GM21576 (cell line): Measurements from ENCODE around the gene ACSS1.

Experiments
- ATAC-seq: cut with Tn5 transposase; IDR thresholded peaks from one replicate; pipeline ENCODE4 v1.9.1; 2021; ENCODE audit warnings: mild to moderate bottlenecking, moderate library complexity; ENCODE audit not compliant: unreplicated experiment

ACSS1 gene

DNA sequence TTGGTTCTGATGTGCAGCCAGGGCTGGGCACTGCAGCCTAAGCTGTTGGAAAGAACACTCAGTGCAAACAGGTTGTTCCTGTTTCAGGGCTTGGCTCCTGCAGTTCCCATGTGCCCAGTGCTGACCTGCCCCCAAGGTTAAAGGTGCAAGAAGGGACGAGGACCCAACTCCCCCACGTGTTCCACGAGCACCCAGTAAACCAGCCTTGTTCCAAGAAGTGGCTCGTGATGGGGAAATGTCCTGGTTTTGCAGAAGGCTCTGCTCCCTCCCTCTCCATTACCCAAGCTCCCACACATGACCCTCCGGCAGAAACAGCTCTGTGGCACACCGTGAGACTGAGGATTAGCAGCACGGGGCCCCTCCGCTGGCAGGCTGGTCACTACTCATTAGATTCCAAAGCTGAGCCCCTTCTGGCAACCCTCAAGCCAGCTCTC lies 9.4 kb downstream of the ACSS1 start:
- ATAC-seq = no peak

- no peak for ATAC-seq
Observed at GRCh38 chr20:25047766-25048165, 10.2 kb downstream of the ACSS1 start.

DNA sequence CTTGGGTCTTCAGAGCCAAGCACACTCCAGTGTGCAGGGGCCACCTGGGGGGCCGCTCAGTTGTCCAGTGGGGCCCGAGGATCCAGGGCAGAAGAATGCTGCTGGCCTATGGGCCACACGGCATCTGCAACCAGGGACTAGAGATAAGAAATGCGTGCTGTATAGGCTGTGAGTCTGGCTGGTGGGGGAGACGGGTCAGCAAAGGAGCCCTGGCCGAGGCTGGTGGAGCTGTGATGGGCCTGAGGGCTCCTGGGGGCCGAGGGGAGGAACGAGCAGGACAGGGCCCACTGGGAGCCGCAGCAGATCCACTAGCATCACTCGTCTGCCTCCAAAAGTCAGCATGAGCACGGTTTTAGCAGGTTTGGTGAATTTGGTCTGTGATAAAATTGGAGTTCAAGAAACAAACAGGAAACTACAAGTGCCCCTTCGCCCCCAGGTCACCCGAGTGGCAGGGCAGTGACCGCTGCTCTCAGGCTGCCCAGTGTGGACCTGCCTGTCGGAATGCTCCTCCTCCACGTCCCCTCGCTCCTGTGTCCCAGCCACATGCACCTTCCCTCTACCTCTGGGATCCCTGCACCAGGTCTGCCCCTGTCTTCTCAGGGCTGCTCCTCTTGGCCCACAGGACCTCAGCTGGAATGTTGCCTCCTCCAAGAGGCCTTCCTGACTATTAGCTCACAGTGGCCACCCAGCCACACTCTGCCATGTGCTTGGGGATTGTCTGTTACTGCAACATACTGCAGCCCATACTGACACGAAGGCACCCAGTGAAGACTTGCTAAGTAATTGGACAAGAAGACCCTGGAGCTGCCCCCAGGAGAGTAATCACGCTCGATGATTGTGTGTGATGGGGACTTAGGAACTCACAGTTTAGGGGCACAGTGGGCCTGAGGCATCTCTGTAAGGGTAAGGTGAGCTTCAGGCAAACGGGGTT lies 10.9 kb downstream of the ACSS1 start:
- no peak for ATAC-seq

GRCh38 chr20:25046181-25046641 lies 11.7 kb downstream of the ACSS1 start:
- ATAC-seq = no peak

GRCh38 chr20:25045343-25045712 lies 12.6 kb downstream of the ACSS1 start:
- ATAC-seq = no peak

DNA sequence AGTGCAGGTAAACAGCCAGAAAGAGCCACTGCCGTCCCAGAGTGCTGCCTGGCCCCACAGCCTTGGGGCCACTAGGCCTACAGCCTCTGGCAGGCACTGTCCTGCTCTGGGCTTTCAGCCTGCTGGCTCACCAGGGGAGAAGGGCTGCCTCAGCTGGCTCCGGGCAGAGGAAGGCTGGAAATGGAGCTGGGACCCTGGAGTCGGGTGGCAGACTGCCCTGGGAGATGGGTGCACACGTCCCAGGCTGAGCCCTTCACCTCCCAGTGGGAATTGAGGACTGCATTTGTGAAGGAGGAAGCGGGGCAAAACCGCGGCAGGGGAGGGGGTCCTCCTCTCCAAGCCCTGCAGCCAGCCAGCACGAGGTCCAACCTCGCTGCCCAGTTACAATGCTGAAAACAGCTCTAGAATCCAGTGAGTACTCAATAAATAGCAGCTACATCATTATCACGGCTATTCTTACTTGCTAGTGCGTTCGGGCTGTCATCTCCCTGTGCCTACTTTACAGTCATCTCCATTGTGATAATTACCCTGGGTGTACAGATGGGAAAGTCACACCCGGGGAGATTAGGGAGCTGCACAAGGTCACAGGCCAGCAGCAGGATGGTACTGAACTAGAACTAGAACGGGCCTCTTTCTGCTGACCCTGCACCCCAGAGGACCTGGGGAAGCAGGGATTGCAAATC lies 13.1 kb downstream of the ACSS1 start:
- ATAC-seq = no peak

DNA sequence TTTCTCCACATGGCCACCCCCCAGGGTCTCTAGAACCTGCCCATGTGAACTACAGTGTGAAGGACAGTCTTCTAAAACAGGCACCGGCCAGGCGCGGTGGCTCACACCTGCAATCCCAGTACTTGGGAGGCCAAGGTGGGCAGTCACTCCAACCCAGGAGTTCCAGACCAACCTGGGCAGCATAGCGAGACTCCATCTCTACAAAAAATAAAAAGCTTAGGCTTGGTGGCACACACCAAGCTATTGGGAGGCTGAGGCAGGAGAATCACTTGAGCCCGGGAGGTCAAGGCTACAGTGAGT lies 13.7 kb downstream of the ACSS1 start:
- no peak for ATAC-seq

- ATAC-seq = no peak
Observed at GRCh38 chr20:25043499-25044260, 14.3 kb downstream of the ACSS1 start.

DNA sequence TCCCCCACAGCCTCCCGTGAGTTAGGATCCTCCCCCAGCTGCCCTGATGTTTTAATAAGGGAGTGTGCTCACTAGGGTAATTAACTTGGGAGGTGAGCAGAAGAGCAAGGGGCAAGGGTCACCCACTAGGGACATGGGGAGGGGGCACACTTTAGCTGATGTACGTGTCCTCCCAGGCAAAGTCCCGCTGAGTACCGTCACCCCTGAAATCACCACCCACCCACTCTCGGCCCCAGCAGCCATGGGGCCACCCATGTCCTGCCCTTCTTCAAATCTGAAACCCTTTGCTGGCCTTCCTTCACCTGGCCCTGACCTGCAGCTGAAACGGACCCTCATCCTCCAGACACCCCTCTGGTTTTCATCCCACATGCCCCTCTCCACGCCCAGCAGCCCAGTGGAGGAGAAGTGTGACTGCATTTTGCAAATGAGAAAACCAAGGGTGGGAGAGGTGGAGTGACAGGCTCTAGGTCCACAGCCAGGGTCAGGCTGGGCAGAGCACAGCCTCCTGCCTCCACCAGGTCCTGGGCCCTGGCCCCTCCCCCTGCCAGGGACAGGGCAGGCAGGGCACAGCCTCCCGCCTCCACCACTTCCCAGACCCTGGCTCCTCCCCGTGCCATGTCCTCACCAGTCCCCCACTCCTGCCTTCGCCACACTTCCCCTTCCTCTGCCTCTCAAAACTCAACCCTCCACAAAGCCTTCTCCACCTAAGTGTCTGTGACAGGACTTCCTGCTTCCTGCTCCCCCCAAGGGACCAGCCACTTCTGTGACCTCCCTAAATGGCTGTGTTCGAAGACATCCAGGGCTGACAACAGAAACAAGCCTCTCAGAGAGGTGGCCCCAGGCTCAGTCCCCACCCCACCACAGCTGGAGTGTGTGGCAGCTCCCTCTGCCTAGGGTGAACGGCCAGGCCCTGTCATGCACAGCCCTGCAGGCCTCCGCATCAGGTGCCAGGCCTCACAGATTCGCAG lies 15.1 kb downstream of the ACSS1 start:
- peak; percentile 88 for ATAC-seq

DNA sequence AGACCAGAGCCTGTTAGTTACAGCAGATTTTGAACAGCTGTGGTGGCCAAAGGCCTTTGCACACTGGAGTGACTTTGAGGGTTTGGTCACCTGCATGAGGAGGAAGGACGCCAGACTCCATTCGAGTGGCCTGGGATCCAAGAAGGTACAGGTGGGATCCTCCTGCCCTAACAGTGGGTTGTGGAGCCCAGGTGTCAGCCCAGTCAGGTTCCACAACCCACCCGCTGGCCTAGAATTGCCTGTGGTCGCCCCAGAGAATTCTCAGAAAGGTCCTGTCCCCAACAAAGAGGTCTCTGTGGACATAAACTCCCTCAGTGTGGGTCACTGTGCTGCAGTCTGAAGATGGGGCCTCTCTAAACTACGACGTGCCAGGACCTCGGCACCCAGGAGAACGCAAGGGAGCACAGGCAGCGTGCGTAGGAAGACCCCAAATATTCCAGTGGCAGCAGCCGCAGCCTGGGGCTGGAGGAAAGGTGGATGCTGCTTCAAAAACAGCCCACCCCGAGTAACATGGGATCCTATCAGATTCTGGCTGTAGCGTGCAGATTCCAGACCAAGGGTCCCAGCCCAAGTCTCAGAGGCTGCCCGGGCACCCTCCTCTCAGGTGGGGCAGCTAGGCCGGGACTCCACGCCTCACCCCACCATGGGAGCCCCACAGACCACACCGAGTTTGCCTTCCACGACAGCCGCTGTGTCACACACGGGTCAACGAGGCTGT lies 16.0 kb downstream of the ACSS1 start:
- no peak for ATAC-seq

GRCh38 chr20:25040438-25040831 lies 17.5 kb downstream of the ACSS1 start:
- ATAC-seq = no peak

DNA sequence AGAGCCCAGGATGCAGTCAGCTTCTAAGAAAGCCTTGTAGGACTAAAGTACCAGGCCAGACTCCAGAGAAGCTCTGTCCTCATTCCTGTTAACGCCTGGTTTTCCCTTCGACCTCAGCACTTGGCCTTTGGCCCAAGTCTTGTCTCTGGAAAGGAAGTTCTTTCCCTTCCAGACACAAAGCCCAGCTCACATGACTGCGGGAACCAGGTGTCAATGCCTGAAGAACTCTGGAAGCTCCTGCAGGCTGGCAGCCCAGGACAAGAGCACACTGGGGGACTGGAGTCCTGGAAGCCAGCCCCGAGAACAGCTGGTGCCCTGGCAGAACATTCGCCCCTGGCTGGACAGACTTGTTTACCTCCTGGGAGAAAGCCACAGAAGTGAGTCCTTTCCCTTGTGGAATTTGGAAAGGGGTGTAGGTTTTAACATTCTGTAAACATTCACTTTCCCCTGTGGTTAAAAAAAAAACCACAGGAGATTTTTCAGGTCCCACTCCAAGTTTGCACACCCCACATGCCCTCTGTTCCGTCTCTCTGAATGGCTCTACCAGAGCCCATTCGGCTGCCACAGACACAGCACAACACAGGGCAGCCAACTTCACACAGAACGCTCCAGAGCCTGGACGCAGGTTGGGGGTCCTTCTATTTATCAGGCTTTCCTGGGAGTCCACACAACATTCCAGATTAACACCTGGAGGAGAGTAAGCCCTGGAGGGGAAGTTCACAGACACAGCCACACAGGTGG lies 18.1 kb downstream of the ACSS1 start:
- no peak for ATAC-seq

DNA sequence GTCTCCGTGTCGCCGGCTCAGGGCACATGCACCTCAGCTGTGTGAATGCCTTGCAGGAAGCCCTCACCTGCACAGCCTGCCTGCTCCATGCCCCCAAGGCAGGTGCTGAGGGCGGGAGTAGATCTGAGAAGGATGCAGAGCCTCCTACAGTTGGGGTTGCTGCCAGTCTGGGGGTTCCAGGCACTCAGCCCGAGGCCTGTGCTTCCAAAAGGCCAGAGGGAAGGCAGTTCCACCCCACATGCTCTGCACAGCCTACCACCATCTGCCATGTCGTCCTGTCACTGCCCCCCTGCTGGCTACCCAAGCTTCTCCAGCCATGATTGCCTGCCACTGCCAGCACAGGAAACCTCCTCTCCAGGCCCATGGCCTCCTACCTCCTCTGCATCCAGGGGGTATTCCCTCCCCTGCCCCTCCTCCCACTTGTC lies 19.3 kb downstream of the ACSS1 start:
- ATAC-seq = no peak

DNA sequence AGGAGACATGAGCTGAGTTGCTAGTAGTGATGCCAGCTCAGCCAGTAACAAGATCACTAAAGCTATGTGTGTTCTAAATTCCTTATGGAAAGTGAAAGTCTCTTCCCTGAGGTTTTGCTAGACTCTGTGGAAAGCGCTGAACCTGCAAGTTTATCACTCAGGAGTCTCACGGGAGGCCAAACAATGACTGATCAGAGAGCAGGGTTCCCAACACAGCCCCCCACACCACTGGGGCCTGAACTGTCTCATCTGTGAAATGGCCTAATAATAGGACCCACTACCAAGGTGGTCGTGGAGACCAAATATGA lies 19.9 kb downstream of the ACSS1 start:
- no peak for ATAC-seq

GRCh38 chr20:25037288-25038102 lies 20.4 kb downstream of the ACSS1 start:
- no peak for ATAC-seq

DNA sequence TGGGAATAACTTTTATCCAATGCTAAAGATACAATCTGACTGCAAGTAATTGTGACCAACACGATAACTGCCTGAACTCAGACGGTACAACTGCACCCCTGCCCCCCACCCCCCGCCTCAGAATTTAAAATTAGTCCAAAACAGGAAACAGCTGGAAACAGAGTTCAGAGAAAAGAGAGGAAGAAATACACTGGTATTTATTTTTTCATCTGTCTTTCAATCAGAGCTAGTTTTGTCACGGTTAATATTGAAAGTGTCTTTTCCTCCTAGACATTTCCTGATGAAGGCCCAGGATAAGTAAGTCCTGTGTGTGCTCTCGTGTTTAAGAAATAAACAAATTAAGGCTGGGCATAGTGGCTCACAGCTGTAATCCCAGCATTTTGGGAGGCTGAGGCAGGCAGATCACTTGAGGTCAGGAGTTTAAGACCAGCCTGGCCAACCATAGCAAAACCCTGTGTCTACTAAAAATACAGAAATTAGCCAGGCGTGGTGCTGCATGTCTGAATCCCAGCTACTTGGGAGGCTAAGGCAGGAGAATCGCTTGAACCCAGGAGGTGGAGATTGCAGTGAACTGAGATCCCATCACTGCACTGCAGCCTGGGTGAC lies 21.5 kb downstream of the ACSS1 start:
- no peak for ATAC-seq

GRCh38 chr20:25035921-25036320 lies 22.0 kb downstream of the ACSS1 start:
- no peak for ATAC-seq

- ATAC-seq = no peak
Observed at GRCh38 chr20:25033924-25034300, 24.0 kb downstream of the ACSS1 start.
